ENCODE data around the gene FAM240A.
"Not testable (repeated sequence)": the region's sequence is repeated elsewhere in the genome, so short reads cannot be mapped to it uniquely, and the experiment has no call there.

The FAM240A gene

DNA sequence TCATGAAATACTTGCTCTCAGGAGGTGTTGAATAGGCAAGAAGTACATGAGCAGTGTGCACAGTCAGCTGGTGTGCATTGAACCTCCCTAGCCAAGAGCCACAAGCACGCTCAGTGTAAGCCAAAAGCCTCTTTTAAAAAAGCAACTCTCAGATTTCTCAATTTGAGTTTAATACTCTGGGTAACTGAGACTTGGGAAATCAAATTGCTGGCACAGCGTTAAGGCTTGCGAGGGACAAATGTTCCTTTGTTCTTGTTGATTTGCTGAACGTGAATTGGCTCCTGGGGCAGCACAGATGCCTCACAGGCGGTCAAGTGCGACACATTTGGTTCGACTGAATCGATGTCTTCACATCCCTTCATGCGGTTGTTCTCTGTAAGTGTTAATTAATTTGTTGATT is at the start of gene FAM240A:
Gene FAM240A (plus strand): TSS at position 202 of the 400 bp plus-strand sequence. CDS start 159 bp downstream, at position 361.
- DNase-seq: no peak

DNA sequence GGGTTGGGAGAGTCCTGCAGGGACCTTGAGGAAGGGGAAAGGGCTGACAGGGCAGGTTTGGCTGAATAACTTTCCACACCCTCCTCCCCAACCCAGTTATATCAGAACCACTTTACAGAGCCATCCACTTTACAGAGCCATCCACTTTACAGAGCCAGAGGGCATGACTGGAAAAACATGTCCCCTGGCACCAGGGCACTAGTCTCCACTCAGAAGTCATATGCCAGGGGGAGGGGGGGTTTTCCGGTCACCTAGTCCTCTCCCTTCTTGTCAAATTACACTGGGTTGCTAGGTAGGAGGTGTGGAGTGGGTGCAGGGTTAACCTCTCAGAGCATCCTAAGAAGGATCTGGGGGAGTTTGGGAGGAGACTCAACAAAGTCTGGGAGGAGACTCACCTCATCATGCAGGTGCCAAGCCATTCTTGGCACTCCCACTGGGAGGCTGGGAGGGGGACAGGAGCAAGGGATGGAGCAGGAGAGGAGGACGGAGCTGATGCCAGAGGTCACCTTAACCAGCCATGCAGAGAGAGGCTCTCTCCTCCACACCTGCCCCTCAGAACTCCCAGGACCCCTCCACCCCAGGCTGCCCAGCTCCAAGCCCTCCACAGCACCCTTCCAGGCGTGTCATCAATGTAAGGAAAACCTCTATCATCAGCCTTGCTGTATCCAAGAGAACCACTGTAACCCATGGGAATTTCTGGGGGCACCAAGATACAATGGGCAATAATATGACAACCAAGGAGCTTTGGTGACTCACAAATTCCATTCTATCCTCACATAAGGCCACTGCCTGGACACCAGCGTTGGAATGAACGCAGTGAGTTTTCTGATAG is 47.9 kb upstream of the FAM240A start:
- no peak for DNase-seq

DNA sequence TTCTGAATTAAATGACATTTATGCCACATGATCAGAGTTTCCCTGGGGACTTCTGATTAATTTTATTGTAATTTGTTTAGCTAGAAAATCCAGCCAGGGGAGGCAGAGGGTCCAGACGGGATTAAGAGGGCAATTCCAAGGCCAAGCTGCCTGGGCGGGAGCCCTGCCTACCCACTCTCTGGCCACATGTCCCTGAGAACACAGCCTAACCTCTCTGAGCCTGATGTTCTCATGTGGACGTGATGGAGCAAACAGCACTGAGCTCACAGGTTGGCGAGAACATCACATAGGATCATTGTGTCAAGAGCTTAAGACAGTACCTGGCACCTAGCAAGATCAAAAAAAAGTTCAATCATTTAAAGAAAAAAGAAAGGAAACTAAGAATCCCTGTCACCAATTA is 47.2 kb upstream of the FAM240A start:
- no peak for DNase-seq

DNA sequence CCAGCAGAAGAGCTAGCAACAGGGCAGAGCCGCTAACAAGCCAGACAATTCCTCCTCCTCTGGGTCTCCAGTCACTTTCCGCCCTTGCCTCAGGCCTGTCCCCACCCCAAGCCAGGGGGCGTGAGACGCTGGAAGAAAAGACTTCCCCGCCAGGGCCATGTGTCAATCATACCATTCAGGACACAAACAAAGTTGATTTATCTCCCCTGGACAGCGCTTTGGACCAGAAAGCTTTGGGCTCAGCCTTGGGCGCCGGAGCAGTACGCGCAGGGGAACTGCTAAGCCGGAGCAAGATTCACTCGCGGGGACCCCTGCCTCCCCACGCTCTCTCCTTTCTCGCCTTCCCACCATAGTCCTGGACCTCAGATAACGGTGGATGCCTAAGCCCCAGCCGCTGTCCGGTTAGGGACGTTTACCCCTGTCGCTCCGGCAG is 46.7 kb upstream of the FAM240A start:
- no peak for DNase-seq

DNA sequence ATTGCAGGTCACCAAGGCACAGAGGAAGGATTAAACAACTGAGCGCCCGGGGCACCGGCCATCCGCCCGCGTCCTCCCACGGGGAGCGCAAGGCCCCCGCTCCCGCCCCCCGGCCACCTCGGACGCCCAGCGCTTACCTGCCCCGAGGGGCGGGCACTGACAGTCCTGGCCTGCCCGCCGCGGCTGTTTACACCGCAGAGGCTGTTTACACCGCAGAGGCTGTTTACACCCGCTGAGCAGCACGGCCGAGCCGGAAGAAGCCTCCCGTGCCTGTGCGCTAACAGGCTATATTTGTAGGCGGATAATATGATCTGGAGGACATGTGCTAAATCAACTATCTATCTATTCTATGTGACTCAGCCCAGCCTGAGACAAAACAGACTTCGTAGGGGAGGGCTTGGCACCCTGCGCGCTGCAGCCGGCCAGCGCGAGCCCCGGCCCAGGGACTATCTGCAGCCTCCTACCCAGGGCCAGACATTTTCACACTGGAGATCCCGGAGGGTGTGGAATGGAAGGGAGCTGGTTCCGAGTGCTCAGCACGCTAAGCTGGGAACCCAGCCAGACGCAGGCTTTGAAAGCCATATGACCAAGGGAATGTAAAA is 46.2 kb upstream of the FAM240A start, which contains the start of gene LRRC2:
Gene LRRC2 (minus strand): TSS at position 263 of the 602 bp plus-strand sequence. CDS start 14,711 bp downstream, outside the sequence.
- DNase-seq: no peak

DNA sequence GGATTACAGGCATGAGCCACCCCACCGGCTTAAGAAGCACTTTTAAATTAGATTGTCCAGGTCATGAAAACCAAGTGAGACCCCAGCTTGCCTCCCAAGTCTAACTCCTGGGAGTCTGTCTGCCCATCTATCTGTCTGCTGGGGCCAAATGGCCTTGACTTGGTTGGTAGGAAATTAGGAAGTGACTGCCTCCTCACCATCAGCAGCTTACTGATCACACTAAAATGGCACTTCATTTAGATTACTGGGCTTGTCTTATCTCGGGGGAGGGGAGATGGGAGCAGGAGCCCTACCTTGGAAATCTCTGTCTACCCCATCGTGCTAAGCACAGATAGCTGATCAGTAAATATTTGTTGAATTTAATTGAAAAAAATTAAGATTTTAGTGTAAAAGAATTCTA is 40.6 kb upstream of the FAM240A start:
- DNase-seq: no peak

DNA sequence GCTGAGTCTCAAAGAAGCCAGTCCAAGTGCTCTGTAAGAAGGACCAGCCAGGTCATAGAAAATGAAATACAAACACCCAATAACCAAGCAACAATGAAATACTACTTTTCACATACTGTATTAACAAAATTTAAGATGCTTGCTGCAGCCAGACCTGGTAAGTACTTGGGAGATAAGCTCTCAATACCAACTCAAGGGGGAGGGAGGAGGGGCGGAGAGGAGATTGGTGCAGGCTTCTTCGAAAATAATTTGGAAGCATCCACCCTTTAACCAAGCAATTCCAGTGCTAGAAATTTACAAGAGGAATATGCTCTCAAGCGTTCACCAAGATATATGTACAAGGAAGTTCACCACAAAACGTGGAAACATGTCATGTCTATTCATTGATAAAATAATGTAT is 38.6 kb upstream of the FAM240A start:
- no peak for DNase-seq

DNA sequence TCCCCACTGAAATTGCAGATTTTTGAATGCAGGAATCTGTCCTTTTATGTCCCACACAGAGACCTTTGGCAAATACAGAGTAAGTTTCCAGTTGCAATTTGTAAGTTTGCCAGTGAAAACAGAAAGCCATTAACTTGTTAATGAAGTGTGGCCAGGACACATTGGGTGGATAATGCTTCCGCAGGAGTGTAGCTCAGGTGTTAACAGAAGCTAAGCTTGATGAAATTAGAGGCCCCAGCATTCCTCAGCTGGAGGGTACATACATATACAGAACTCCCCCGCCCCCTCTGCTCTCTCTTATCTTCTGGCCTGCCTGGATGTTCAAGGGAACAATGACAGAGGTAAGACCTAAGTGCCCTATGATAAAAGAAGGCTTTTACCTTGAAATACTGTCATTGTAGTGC is 38.1 kb upstream of the FAM240A start:
- DNase-seq: peak; percentile 8

DNA sequence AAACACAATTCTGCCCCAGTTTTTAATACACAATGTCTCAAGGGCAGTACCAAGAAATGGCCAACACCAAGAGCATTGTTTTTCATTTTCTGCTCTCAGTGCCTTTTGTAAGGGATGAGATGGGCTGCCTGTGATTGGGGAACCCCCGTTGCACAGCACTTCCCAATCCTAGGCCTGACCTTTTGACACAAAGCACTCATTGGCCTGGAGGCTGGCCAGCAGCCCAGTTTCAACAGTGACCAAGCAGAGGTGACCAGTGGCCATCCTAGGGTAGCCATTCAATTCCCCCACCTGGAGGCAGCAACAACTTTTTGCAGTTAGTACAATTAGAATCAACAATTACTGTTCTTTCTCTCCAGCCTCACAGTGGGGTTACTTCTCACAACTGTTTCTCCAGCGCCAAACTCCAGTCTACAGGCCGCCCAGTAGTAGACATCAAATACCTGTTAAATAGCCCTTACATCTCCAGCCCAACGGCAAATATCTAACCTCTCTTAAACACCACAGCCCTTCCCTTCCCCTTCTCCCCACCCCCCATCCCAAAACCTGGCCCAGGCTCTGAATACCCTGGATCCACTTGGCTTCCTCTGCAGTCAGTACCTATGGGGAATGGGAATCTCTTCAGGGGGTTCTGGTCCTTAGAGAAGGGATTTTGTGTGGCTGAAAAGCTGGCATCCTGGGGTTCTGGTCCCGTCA is 37.3 kb upstream of the FAM240A start:
- no peak for DNase-seq

DNA sequence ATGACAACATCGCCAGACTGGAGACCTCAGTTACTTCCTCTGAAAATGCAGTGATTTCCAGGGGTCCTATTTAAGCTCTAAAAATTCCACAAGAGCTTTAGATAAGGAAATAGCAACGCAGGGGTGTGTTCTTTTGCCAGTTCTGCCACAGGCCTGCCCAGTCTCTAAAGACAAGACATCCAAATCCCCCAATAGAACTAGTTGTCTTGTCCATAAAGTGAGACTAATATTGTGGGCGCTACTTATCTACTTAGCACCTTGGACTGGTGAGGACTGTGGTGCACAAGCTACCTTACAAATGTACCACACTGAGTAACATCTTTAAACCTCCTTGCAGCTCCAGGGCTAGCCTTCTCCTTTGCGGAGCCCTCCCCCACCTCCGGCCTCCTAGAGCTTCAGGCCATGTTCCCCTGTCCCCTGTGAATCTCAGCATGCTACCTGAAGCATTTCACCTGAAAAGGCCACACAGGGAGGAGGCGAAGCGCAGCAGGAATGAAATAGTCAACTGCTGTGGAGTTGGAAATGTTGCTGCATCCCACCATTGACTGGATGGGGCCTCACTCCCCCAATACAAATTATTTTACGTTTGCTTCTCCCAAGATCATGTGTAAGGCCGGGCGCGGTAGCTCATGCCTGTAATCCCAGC is 36.6 kb upstream of the FAM240A start:
- DNase-seq: no peak

DNA sequence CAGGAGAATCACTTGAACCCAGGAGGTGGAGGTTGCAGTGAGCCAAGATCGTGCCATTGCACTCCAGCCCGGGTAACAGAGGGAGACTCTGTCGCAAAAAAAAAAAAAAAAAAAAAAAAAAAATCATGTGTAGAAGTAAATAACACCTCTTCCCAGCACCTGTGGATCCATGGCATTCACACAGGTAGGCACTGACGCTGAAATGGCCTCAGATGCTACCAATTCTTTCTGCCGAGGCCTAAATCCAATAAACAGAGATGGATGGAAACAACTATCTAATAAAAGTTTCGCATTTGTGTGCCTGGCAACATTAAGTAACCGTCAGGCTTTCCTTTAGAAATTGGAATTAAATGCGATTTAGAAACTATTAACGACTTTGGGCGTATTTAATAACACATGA is 35.9 kb upstream of the FAM240A start:
- no peak for DNase-seq

DNA sequence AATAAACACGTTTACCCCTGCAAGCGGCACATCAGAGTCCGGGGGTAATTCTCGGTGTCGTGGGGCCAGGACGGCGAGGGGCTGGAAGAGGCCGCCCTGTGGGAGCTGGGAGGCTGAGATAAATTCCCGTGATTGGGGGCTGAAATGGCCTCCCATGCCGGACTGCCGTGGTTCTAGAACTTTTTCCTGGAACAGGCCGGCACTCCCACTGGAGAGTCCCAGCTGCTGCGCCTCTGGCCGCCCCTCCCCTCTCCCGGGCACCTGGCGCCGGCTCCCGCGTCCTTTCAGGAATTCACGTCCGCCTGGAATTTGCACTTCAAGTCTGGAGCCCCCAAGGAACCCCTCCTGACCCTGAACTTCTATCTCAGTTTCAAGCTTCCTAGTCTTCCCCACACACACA is 35.4 kb upstream of the FAM240A start:
- DNase-seq: no peak

DNA sequence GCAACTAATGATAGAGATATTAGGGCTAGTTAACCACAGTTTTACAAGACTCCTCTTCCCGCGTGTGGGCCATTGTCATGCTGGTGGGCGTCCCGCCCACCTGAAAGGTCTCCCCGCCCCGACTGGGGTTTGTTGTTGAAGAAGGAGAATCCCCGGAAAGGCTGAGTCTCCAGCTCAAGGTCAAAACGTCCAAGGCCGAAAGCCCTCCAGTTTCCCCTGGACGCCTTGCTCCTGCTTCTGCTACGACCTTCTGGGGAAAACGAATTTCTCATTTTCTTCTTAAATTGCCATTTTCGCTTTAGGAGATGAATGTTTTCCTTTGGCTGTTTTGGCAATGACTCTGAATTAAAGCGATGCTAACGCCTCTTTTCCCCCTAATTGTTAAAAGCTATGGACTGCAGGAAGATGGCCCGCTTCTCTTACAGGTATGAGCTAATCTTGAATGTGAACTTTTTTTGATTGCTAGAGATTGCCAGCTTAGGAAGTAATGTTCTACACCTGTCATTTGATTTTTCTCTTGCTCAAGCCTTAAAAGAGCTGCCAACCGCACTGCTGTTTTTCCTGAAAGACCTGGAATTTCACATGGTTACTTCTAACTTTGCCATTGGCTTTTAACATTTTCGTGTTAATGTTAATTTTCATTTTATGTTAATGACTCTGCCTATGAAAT is 34.6 kb upstream of the FAM240A start:
- not testable (repeated sequence) for DNase-seq

DNA sequence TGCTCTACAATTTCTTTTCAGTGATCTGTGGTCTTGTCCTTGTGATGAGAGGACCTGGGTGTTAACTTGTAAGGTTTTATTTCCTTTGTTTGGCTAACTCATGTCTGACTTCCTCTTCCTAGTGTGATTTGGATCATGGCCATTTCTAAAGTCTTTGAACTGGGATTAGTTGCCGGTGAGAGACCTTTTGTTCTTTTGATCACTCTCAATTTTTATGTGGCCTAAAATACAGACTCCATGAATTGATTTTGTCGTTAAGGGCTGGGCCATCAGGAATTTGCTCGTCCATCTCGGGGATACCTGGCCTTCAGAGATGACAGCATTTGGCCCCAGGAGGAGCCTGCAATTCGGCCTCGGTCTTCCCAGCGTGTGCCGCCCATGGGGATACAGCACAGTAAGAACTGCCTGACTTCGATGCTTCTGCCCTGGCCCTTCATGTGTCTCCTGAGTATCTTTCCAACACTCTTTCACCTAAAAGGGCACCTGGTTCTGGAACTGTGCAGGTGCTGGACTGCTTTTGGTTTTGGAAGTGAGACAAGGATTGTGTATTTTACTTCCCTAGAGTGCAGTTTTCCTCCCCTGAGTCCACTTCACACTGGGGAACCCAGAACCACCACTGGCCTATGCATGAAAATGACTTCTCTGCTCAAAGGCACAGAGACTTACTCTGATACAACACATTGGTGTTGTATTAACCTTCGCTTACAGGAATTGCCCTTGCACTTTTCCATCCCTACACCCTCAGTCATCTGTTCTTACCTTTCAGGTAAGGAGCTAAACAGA is 33.2 kb upstream of the FAM240A start:
- DNase-seq: no peak

DNA sequence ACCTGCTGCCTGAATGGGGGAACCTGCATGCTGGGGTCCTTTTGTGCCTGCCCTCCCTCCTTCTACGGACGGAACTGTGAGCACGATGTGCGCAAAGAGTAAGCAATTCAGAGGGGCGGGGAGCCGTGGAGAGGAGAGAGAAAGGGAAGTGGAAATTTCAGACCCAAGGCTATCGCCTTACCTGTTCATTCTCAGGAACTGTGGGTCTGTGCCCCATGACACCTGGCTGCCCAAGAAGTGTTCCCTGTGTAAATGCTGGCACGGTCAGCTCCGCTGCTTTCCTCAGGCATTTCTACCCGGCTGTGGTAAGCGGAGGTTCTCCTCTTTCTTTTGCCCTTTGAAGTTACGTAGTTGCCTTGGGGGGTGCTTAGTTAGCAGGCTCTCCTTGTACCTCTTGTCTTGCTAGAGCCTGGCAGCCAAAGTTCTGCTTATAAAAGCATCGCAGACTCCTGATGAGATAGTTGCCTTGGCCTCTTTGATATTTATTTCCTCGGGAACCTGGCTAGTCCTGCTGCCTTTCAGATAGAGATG is 32.5 kb upstream of the FAM240A start:
- no peak for DNase-seq

DNA sequence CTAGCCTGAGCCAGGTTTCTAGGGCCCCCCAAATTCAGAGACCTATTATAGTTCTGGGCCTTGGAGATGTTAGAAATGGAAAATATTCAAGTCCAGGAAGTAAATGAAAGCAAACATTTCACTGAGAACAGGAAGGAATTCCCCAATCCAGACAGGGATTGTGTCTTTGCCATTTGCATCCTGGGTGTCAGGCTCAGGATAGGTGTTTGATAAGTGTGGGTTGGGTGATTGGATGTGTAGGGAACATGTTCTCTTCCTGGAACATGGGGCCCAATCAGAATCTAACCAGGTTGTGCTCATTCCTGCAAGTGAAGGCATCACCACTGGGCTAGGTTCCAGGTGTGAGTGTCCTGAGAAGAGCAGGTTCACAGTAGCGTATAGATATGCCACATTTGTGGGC is 31.6 kb upstream of the FAM240A start:
- DNase-seq: no peak

DNA sequence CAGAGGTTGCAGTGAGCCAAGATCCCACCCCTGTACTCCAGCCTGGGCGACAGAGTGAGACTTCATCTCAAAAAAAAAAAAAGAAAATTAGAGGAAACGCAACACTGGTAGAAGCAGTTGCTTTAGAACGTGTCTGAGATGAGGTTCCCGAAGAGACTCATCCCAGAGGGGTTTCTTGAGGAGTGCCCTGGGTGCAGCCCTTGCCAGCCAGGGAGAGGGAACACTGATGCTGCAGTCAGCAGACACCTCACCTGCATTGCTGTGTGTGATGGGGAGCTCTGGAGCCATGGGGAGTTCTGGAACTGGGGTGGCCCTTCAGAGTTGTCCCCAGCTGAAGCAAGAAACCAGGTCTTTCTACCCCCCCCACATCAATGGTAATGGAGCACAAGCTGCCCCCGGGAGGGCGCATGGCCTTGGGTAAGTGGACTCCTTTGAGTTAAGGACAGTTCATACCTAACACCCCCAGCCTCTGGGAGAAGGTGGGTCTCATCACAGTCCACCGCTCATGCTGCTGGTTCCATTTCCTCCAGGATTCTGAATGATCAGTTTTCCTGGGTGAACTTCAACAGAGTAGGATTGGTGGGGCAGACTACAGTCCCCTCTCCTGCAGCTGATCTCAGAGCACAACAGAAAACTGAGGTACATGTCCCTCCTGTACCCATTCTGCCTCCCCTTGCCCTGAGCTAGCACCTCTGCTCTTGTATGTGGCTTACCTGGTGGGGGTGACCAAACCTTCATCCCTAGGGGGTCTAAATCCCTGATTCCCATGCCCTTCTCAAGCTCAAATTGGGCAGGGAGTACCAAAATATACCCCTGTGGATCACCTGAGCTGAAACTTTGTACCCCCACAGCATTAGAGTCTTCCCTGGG is 27.5 kb upstream of the FAM240A start:
- no peak for DNase-seq

DNA sequence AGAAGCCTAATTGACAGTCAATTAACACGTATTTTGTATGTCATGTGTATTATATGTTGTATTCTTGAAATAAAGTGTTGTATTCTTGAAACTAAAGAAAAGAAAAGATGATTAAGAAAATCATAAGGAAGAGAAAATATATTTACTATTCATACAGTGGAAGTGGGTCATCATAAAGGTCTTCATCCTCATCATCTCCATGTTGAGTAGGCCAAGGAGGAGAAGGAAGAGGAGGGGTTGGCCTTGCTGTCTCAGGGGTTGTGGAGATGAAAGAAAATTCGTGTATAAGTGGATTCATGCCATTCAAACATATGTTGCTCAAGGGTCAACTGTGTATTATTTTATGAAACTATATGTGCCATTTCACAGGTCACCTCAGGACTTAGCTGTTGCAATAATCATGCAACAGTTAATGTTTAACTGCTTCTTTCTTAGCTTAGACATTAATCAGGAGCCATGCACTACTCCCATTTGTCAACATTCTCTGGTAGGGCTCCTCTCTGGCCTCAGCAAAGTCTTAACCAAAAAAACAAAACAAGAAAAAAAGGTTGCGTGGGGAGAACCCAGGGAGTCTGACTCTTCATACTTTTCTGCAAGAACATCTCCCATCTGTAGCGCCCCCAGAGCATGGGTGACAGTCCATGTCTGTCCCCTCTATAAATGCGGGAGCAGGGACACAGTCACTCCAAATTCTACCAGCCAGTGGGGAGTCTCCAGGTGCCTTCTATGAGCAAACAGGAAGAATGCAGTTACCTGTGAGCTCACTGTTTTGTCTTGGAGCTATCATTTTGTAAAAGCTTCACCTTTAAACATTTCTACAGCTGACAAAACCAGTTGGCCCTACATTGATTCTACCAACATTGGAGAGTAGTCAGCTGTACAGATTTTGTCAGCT is 26.3 kb upstream of the FAM240A start:
- DNase-seq: no peak

DNA sequence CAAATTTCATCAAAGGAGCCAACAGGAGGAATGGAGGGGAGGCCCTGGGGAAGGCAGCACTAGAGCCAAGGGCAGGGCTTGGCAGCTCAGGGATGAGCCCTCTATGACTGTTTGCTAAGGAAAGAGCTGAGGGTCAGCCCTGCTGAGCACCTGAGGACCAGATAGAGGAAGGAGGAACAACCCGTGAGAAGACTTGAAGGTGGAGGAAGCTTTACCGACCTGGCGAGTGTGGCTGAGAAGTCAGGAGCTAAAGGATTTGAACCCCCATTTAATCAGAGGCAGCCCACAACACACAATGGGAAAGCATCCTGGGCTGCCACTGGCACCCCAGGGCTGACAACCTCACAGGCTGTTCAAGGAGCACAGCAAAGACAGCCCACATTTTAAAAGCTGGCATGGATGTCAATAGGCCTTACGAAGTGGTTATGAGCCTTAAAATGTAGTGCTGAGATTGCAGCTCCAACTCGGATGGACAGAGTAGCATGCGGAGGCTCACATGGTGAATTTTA is 25.5 kb upstream of the FAM240A start:
- DNase-seq: no peak
